Thyroid gland (tissue), 4 donors: ENCODE results near the gene MIER2.

Source experiments
- POLR2A ChIP-seq, 2 donors: fragments of 450-650 bp; IDR thresholded peaks; one replicate each; pipeline ENCODE4 v1.6.1; 2017; ENCODE audit warnings: antibody characterized with exemption in 2 of 2, mild to moderate bottlenecking in 2 of 2, moderate library complexity in 1 of 2
- TF ChIP-seq, protein P1 (sequence below), 6 experiments: fragments of 200-600 bp in 3 of 6; fragments of 450-650 bp in 3 of 6; sonication (generic) in 3 of 6; IDR thresholded peaks; one replicate each; pipeline ENCODE4 v1.5.1; 2016 to 2019; ENCODE audit warnings: antibody characterized with exemption in 6 of 6, mild to moderate bottlenecking in 2 of 6, inconsistent platforms in 1 of 6, moderate library complexity in 1 of 6

DNA sequence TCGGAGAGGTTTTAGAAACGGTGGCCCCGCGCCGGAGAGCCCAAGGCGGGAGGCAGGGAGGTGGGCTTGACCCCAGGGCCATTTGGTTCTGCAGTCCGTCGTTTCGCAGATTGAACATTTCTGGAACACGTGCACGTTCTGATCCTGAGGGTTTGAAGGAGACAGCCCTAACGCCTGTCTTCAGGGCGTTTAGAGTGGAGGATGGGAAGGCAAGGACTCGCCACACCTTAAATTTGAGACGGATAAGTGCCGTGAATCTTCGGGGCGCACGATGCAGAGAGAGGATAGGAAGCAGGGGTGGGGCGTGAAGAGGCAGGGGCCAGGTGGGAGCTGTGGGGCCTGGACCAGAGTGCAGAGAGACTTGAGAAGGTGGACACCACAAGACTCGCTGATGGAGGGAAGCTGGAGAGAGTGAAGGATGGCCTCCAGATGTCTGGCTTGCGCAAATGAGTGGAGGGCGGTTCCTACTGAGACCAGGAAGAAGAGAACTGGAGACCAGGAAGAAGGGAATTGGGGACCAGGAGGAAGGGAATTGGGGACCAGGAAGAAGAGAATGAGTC, 804 bp upstream of the MIER2 start:
- TF ChIP-seq, protein P1, sequence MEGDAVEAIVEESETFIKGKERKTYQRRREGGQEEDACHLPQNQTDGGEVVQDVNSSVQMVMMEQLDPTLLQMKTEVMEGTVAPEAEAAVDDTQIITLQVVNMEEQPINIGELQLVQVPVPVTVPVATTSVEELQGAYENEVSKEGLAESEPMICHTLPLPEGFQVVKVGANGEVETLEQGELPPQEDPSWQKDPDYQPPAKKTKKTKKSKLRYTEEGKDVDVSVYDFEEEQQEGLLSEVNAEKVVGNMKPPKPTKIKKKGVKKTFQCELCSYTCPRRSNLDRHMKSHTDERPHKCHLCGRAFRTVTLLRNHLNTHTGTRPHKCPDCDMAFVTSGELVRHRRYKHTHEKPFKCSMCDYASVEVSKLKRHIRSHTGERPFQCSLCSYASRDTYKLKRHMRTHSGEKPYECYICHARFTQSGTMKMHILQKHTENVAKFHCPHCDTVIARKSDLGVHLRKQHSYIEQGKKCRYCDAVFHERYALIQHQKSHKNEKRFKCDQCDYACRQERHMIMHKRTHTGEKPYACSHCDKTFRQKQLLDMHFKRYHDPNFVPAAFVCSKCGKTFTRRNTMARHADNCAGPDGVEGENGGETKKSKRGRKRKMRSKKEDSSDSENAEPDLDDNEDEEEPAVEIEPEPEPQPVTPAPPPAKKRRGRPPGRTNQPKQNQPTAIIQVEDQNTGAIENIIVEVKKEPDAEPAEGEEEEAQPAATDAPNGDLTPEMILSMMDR (IDR thresholded peaks at IDR 0.05), result no peak
- TF ChIP-seq POLR2A (IDR thresholded peaks at IDR 0.05), result no peak
